ENCODE results near the gene CPED1.

DNA sequence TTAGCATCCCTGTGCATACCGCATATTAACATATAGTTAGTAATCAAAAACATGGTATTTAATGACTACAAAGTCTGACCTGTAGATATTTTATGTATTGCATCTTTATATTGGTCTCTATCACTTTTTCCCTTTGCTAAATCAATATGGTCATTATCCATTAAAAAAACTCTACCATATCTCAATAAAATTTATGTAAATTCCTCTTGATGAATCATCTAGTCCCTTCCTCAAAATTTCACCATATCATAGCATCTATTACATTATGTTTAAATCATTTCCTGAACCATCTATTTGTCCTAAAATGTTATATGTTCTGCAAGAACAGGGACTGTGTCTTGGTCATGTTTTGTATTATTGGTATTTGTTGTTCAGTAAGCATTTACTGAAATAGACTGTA is 45.6 kb upstream of the CPED1 start:
- no peak for TF ChIP-seq POLR2AphosphoS5 (IDR thresholded peaks at IDR 0.05)
- TF ChIP-seq, protein P1, sequence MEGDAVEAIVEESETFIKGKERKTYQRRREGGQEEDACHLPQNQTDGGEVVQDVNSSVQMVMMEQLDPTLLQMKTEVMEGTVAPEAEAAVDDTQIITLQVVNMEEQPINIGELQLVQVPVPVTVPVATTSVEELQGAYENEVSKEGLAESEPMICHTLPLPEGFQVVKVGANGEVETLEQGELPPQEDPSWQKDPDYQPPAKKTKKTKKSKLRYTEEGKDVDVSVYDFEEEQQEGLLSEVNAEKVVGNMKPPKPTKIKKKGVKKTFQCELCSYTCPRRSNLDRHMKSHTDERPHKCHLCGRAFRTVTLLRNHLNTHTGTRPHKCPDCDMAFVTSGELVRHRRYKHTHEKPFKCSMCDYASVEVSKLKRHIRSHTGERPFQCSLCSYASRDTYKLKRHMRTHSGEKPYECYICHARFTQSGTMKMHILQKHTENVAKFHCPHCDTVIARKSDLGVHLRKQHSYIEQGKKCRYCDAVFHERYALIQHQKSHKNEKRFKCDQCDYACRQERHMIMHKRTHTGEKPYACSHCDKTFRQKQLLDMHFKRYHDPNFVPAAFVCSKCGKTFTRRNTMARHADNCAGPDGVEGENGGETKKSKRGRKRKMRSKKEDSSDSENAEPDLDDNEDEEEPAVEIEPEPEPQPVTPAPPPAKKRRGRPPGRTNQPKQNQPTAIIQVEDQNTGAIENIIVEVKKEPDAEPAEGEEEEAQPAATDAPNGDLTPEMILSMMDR (IDR thresholded peaks at IDR 0.05) = no peak
- no peak for TF ChIP-seq POLR2A (IDR thresholded peaks at IDR 0.05)

Measured in upper lobe of left lung (tissue), 4 donors.